ENCODE results near the gene PRKAR2B.

The PRKAR2B gene

GRCh38 chr7:107171496-107171895 lies 127.0 kb downstream of the PRKAR2B start:
- no peak for DNase-seq (ENCODE audit: low spot score)
- no peak for TF ChIP-seq CTCF (IDR thresholded peaks at IDR 0.05; ENCODE audit: extremely low read depth, insufficient read depth, missing control alignments)
- in situ Hi-C loops (cut with MboI; ENCODE audit: low pct_unique_long_range_greater_than_20kb, low sequenced_read_pairs, unreplicated experiment), result no loop called here

GRCh38 chr7:107172276-107173032 lies 127.9 kb downstream of the PRKAR2B start:
- DNase-seq (ENCODE audit: low spot score), result no peak
- in situ Hi-C loops (cut with MboI; ENCODE audit: low pct_unique_long_range_greater_than_20kb, low sequenced_read_pairs, unreplicated experiment), result no loop called here
- no peak for TF ChIP-seq CTCF (IDR thresholded peaks at IDR 0.05; ENCODE audit: extremely low read depth, insufficient read depth, missing control alignments)

GRCh38 chr7:107173191-107173590 lies 128.7 kb downstream of the PRKAR2B start:
- no peak for TF ChIP-seq CTCF (IDR thresholded peaks at IDR 0.05; ENCODE audit: extremely low read depth, insufficient read depth, missing control alignments)
- DNase-seq (ENCODE audit: low spot score), result no peak
- in situ Hi-C loops (cut with MboI; ENCODE audit: low pct_unique_long_range_greater_than_20kb, low sequenced_read_pairs, unreplicated experiment), result no loop called here

- in situ Hi-C loops (cut with MboI; ENCODE audit: low pct_unique_long_range_greater_than_20kb, low sequenced_read_pairs, unreplicated experiment), result no loop called here
- DNase-seq (ENCODE audit: low spot score), result peak; percentile 51
These were observed 129.3 kb downstream of the PRKAR2B start for GRCh38 chr7:107173691-107174406.

GRCh38 chr7:107179326-107180164 lies 135.0 kb downstream of the PRKAR2B start:
- no peak for DNase-seq (ENCODE audit: low spot score)
- no peak for TF ChIP-seq CTCF (IDR thresholded peaks at IDR 0.05; ENCODE audit: extremely low read depth, insufficient read depth, missing control alignments)
- in situ Hi-C loops (cut with MboI; ENCODE audit: low pct_unique_long_range_greater_than_20kb, low sequenced_read_pairs, unreplicated experiment), result loop anchor here (25.0 kb wide), 1 partner anchor 558 kb away; the partner anchor contains the start of gene CBLL1

More at GRCh38 chr7:107173691-107174406, 129.3 kb downstream of the PRKAR2B start:
- no peak for TF ChIP-seq CTCF (IDR thresholded peaks at IDR 0.05; ENCODE audit: extremely low read depth, insufficient read depth, missing control alignments)

- DNase-seq (ENCODE audit: low spot score), result no peak
- no peak for TF ChIP-seq CTCF (IDR thresholded peaks at IDR 0.05; ENCODE audit: extremely low read depth, insufficient read depth, missing control alignments)
- in situ Hi-C loops (cut with MboI; ENCODE audit: low pct_unique_long_range_greater_than_20kb, low sequenced_read_pairs, unreplicated experiment), result loop anchor here (25.0 kb wide), 1 partner anchor 557 kb away; the partner anchor contains the start of gene CBLL1
These were observed 135.9 kb downstream of the PRKAR2B start for GRCh38 chr7:107180378-107180777.

All from GM13977 (cell line).